Hippocampal formation (tissue), 2 donors: ENCODE data around the gene SNURF.
"Not testable (repeated sequence)": the region's sequence is repeated elsewhere in the genome, so short reads cannot be mapped to it uniquely, and the experiment has no call there.

Source experiments
- DNase-seq, 2 donors: peaks; one replicate each; lab custom pipeline; 2025; lab: John Stamatoyannopoulos, UW

Gene SNURF

DNA sequence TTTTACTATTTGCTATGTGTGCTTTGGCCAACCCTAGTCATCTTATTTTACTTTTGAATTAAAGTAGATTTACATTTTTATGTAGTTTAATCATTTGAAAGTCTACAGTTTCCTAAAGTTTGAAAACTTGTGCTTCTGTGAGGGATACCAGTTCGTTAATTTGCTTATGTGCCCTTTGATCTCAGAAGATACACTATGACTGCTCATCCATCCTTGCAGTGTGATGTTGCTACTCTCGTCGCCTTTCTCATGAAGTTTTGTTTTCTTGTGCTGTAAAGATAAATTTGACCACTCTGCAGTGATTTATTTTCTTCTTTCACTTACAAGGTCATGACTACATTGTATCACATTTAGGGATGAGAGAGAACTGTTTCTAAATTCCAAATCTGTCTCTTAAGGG is 16.3 kb downstream of the SNURF start:
- no peak for DNase-seq

- DNase-seq: no peak
Observed at GRCh38 chr15:24971772-24972171, 17.0 kb downstream of the SNURF start.

DNA sequence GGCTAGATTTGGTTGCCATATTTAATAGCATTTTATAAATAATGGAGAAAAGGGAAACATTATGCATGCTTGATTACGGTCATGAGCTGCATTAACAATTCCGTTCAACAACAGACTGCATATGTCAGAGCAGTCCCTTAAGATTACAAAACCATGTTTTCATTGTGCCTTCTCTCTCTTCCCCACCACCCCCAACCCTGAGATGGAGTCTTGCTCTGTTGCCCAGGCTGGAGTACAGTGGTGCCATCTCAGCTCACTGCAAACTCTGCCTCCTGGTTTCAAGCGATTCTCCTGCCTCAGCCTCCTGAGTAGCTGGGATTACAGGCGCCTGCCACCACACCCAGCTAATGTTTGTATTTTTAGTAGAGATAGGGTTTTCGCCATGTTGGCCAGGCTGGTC is 17.9 kb downstream of the SNURF start:
- not testable (repeated sequence) for DNase-seq

- no peak for DNase-seq
Observed at GRCh38 chr15:24976932-24977331, 22.1 kb downstream of the SNURF start.

- no peak for DNase-seq
Observed at GRCh38 chr15:24977686-24978085, 22.9 kb downstream of the SNURF start.

GRCh38 chr15:24985224-24985623 is 30.4 kb downstream of the SNURF start:
- DNase-seq: no peak

DNA sequence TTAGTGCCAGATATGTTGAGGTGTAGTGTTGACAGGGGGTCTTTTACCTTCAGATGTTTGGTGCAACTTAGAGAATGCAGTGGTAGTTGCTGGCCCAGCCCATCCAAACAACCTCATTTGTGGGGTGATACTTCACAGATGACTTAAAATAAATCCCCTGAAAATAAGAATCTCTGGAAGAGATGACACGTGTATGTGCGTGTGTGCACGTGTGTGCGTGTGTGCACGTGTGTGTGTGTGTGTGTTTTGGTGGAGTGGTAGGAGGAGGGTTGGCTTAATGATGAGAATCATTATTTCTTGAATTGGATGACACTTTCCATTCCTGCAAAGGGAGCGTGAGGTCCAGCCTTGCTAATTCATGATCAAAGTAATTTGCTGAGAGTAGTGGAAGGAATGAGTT is 31.9 kb downstream of the SNURF start:
- DNase-seq: no peak
